Thoracic aorta (tissue), 2 donors: ENCODE results near the gene CLSTN2. TPM values are rescaled to one million over a fixed set of nuclear protein-coding genes. Genes with fewer than 3 reads are reported as not detected.

Source experiments
- ATAC-seq: fragments of 150-250 bp; one replicate; pipeline ENCODE4 v1.8.0; 2017; ENCODE audit warnings: low read depth; ENCODE audit not compliant: insufficient number of reproducible peaks, low FRiP score
- DNase-seq: peaks from one replicate; pipeline ENCODE4 v3.0.0-alpha.2; 2020; ENCODE audit warnings: low spot score
- H3K27ac ChIP-seq, 2 donors: fragments of 200-600 bp; sonication (generic); 1 replicate in 1 of 2; 2 replicates in 1 of 2; pipeline ENCODE4 v1.5.1; 2016; ENCODE audit warnings: mild to moderate bottlenecking in 2 of 2, moderate library complexity in 2 of 2
- H3K27me3 ChIP-seq: fragments of 200-600 bp; sonication (generic); replicated peaks from 2 replicates; pipeline ENCODE4 v1.6.0; 2016; ENCODE audit warnings: mild to moderate bottlenecking; ENCODE audit not compliant: insufficient read depth
- H3K36me3 ChIP-seq: fragments of 200-600 bp; sonication (generic); one replicate; pipeline ENCODE4 v1.5.1; 2016
- H3K4me1 ChIP-seq, 2 donors: fragments of 200-600 bp; sonication (generic); 1 replicate in 1 of 2; 2 replicates in 1 of 2; pipeline versions ENCODE4 v1.5.1 to v1.6.0; 2016; ENCODE audit warnings: low read depth in 2 of 2, mild to moderate bottlenecking in 1 of 2; ENCODE audit not compliant: control insufficient read depth in 1 of 2
- H3K4me3 ChIP-seq: fragments of 200-600 bp; sonication (generic); 2 replicates; pipeline ENCODE4 v1.5.1; 2016; ENCODE audit warnings: mild to moderate bottlenecking
- H3K9me3 ChIP-seq: fragments of 200-600 bp; sonication (generic); 2 replicates; pipeline ENCODE4 v1.5.1; 2016
- total RNA-seq, 2 donors: library from RNA; depleted of rRNA; stranded (reverse); fragments of >200 nt; gene quantifications; one replicate each; pipeline versions ENCODE4 v1.1.0 to v1.2.3, GENCODE V29; 2016
- TF ChIP-seq, protein P1 (sequence below): fragments of 200-600 bp; sonication (generic); IDR thresholded peaks from one replicate; pipeline ENCODE4 v1.5.1; 2019; ENCODE audit warnings: antibody characterized with exemption

CLSTN2 gene
- total RNA-seq, 2 donors from 2014 or later, result 7.6 to 15.7 TPM

DNA sequence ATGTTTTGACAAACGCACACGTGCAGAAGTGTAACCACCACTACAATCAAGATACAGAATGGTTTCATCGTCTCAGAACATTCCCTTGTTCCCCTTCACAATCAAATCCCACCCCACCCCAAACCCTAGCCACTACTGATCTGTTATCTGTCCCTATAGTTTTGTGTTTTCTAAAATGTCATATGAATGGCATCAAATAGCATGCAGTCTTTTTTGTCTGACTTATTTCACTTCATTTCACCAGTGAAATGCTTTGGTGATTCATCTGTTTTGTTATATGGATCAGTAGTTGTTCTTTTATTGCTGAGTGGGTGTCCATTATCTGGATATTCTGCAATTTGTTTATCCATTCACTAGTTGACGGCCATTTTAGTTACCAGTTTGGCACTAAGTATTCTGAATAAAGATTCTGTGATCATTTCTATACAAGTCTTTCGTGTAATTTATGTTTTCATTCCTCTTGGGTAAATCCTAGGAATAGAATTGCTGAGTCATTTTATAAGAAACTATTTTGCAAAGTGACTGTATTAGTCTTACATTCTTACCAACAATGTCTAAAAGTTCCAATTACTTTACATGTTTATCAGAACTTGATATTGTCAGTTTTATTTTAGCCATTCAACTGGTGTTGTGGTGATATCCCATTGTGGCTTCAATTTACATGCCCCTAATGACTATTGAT, 232.8 kb downstream of the CLSTN2 start:
- Histone ChIP-seq H3K27ac (no peak overlapping the region), H3K4me3 (no peak overlapping the region), H3K36me3 (no peaks in the 10 kb centered on the region), H3K4me1 (peaks cover 0 to 14% of the 10 kb centered on the region in 2 donors), H3K9me3 (no peaks in the 10 kb centered on the region), H3K27me3 (no peaks in the 10 kb centered on the region)
- TF ChIP-seq, protein P1, sequence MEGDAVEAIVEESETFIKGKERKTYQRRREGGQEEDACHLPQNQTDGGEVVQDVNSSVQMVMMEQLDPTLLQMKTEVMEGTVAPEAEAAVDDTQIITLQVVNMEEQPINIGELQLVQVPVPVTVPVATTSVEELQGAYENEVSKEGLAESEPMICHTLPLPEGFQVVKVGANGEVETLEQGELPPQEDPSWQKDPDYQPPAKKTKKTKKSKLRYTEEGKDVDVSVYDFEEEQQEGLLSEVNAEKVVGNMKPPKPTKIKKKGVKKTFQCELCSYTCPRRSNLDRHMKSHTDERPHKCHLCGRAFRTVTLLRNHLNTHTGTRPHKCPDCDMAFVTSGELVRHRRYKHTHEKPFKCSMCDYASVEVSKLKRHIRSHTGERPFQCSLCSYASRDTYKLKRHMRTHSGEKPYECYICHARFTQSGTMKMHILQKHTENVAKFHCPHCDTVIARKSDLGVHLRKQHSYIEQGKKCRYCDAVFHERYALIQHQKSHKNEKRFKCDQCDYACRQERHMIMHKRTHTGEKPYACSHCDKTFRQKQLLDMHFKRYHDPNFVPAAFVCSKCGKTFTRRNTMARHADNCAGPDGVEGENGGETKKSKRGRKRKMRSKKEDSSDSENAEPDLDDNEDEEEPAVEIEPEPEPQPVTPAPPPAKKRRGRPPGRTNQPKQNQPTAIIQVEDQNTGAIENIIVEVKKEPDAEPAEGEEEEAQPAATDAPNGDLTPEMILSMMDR, result no peak
- no peak for ATAC-seq
- DNase-seq, result no peak

DNA sequence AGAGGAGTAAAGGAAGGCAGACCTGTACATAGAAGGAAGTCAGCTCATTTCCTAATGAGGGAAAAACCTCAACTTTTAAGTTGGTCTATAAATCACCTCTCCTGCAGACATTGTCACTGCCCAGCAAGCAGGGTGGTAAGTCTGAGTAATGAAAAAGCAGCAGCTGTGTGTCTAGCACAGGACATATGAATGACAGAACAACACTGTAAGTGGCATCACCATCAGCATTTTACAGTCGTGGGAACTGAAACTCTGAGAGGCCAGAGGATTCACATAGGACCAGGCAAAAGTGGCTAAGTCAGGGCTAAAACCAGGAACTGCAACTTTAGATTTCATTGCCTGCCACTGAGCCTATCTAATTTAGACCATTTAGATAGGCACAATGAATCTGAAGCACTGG, 235.6 kb downstream of the CLSTN2 start:
- H3K9me3 ChIP-seq, result no peaks in the 10 kb centered on the region
- H3K36me3 ChIP-seq, result no peaks in the 10 kb centered on the region
- ATAC-seq, result no peak
- no peak for DNase-seq
- TF ChIP-seq, protein P1, result no peak
- no peak overlapping the region for H3K27ac ChIP-seq
- no peaks in the 10 kb centered on the region for H3K27me3 ChIP-seq
- H3K4me1 ChIP-seq, result peaks cover 0 to 14% of the 10 kb centered on the region in 2 donors
- no peak overlapping the region for H3K4me3 ChIP-seq

DNA sequence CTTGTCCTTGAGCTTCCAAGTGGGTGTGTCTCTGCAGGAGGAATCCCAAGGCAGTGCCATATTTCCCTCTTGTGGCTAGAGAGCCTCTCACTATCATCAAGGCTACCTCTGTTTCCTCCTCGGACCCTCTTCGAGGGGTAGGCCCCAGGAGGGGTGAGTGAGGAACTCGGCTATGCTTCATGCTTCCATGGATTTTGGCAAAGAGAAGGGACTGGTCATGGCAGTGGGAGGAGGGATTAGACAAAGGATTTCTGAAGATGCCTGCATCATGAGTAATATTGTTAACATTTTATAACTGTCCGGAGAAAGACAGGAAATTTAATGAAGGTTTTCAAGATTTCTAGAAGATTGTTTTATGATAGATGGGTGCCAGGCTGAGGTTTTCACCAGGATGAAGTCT, 241.5 kb downstream of the CLSTN2 start:
- H3K9me3 ChIP-seq, result no peaks in the 10 kb centered on the region
- TF ChIP-seq, protein P1, result no peak
- no peak for ATAC-seq
- H3K4me1 ChIP-seq, result no peaks in the 10 kb centered on the region
- no peak for DNase-seq
- no peaks in the 10 kb centered on the region for H3K27me3 ChIP-seq
- H3K27ac ChIP-seq, result no peak overlapping the region
- no peaks in the 10 kb centered on the region for H3K36me3 ChIP-seq
- H3K4me3 ChIP-seq, result no peak overlapping the region

DNA sequence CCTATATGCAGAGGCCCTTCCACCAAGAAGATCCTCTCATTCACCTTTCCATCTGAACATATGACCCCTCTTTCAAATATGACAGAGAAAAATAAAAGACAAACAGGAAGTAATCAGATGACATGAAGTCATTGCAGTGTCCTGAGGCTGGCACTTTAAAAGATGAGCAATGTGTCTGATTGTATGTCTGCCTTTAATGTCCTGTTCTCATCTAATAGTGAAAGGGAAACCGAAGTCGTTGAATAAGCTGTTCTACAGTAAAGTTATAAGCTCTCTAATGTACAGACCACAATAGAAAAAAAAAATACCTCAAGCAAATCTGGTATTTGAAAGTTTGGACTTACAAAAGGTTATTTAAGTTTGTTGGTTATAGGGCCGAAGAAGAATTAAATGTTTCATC, 243.0 kb downstream of the CLSTN2 start:
- no peaks in the 10 kb centered on the region for H3K36me3 ChIP-seq
- H3K27ac ChIP-seq, result no peak overlapping the region
- DNase-seq (no peak), ATAC-seq (no peak)
- no peaks in the 10 kb centered on the region for H3K4me1 ChIP-seq
- no peak overlapping the region for H3K4me3 ChIP-seq
- no peaks in the 10 kb centered on the region for H3K9me3 ChIP-seq
- H3K27me3 ChIP-seq, result no peaks in the 10 kb centered on the region
- TF ChIP-seq, protein P1, result no peak

DNA sequence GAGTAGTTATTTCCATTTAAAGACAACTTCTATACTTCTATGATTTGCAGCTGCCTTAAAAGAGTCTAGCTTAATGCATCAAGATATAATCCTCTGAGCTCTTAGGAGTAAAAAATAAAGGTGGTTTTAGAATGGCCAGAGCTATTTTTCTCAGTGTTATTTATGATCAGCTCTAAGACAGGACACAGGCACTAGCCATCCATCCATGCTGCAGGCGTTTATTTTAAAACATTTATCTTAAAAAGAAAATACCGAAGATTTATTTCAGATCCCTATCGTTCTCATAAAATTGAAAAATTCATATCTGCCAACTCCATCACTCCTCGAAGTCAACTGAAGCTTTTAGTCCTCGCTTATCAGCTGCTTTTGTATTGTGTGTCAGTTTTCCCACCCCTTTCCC, 243.5 kb downstream of the CLSTN2 start:
- TF ChIP-seq, protein P1, result no peak
- DNase-seq (no peak), ATAC-seq (no peak)
- Histone ChIP-seq H3K36me3 (no peaks in the 10 kb centered on the region), H3K4me1 (peaks cover 0 to under 1% of the 10 kb centered on the region in 2 donors), H3K4me3 (no peak overlapping the region), H3K27me3 (no peaks in the 10 kb centered on the region), H3K9me3 (no peaks in the 10 kb centered on the region), H3K27ac (no peak overlapping the region)
